Vagina (tissue), 2 donors: Measurements from ENCODE around the gene FN1.

ENCODE experiments used
- POLR2A ChIP-seq, 2 donors: fragments of 450-650 bp; IDR thresholded peaks; one replicate each; pipeline ENCODE4 v1.6.1; 2017; ENCODE audit warnings: antibody characterized with exemption in 2 of 2, mild to moderate bottlenecking in 2 of 2, moderate library complexity in 2 of 2
- TF ChIP-seq, protein P1 (sequence below), 3 experiments: fragments of 450-650 bp in 2 of 3; fragments of 200-600 bp in 1 of 3; sonication (generic) in 1 of 3; IDR thresholded peaks; one replicate each; pipeline ENCODE4 v1.5.1; 2017 to 2019; ENCODE audit warnings: antibody characterized with exemption in 3 of 3, mild to moderate bottlenecking in 2 of 3, moderate library complexity in 2 of 3

DNA sequence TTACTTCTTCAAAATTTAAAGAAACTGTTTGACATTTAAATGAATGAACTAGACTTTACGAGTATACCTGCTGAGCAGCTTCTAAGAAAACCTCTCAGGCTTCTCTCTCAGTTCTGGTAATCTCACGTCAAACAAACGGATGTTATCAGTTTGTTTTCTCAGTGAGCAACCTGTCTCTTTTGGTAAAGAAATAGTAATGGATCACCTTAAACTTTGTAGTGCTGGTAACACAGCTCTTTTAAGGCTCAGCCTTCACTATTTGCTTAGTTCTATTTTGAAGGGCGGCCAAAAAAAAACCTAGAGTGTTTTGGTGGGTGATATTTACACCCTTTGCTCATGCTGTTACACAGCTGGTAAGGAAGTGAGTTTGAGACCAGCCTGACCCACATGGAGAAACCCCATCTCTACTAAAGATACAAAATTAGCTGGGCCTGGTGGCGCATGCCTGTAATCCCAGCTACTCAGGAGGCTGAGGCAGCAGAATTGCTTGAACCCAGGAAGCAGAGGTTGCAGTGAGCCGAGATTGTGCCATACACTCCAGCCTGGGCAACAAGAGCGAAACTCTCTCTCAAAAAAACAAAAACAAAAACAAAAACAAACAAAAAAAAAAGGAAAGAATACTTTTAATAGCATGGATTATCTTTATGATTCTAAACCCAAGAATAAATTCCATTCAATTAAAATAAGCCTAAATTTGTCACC lies 15.9 kb downstream of the FN1 start:
- TF ChIP-seq POLR2A (IDR thresholded peaks at IDR 0.05), result no peak
- TF ChIP-seq, protein P1, sequence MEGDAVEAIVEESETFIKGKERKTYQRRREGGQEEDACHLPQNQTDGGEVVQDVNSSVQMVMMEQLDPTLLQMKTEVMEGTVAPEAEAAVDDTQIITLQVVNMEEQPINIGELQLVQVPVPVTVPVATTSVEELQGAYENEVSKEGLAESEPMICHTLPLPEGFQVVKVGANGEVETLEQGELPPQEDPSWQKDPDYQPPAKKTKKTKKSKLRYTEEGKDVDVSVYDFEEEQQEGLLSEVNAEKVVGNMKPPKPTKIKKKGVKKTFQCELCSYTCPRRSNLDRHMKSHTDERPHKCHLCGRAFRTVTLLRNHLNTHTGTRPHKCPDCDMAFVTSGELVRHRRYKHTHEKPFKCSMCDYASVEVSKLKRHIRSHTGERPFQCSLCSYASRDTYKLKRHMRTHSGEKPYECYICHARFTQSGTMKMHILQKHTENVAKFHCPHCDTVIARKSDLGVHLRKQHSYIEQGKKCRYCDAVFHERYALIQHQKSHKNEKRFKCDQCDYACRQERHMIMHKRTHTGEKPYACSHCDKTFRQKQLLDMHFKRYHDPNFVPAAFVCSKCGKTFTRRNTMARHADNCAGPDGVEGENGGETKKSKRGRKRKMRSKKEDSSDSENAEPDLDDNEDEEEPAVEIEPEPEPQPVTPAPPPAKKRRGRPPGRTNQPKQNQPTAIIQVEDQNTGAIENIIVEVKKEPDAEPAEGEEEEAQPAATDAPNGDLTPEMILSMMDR (IDR thresholded peaks at IDR 0.05), result no peak
